Activated B cell treated with CpG ODN at 0.5 μM for 24 hours (primary cell): ENCODE measurements around the gene ABCG2. TPM values are rescaled to one million over a fixed set of nuclear protein-coding genes. Genes with fewer than 3 reads are reported as not detected.

Experiments
- ATAC-seq: fragments of 200-7000 bp; cut with Tn5 transposase; one replicate; pipeline ENCODE4 v1.10.0; 2021; ENCODE audit warnings: low read depth, mild to moderate bottlenecking, moderate library complexity
- CTCF ChIA-PET: fragments of 350-600 bp; sonication (Branson Sonifier 250); formaldehyde crosslinking; loops from one replicate; lab custom pipeline; 2021; ENCODE audit warnings: antibody characterized with exemption; lab: Charles Lee
- POLR2A ChIA-PET: fragments of 350-600 bp; sonication (Branson Sonifier 250); formaldehyde crosslinking; loops from one replicate; lab custom pipeline; 2021; ENCODE audit warnings: antibody characterized with exemption; lab: Charles Lee
- DNase-seq: peaks from one replicate; pipeline ENCODE4 v3.0.0; 2022
- H3K27ac Mint-ChIP-seq: one replicate; pipeline ENCODE4 v1.8.0; 2020; ENCODE audit warnings: mixed read lengths
- H3K27me3 Mint-ChIP-seq: one replicate; pipeline ENCODE4 v1.8.0; 2021; ENCODE audit warnings: mixed read lengths
- H3K36me3 Mint-ChIP-seq: one replicate; pipeline ENCODE4 v1.8.0; 2021; ENCODE audit warnings: low read depth, mixed read lengths
- H3K4me1 Mint-ChIP-seq: one replicate; pipeline ENCODE4 v1.8.0; 2021; ENCODE audit warnings: mixed read lengths
- H3K4me3 Mint-ChIP-seq: one replicate; pipeline ENCODE4 v1.8.0; 2020; ENCODE audit warnings: mild to moderate bottlenecking, mixed read lengths
- H3K9me3 Mint-ChIP-seq: one replicate; pipeline ENCODE4 v1.8.0; 2020; ENCODE audit warnings: mixed read lengths
- CTCF ChIP-seq: fragments of 200-600 bp; IDR thresholded peaks from one replicate; pipeline ENCODE4 v1.8.0; 2022; ENCODE audit warnings: antibody characterized with exemption, mild to moderate bottlenecking
- intact Hi-C: fragments of 100-400 bp; cut with micrococcal nuclease; formaldehyde crosslinking; loops from one replicate; pipeline ENCODE4 v1.15.1; 2024
- total RNA-seq: library from RNA; stranded (reverse); gene quantifications from 2 replicates; pipeline ENCODE4 v1.2.3, GENCODE V29; 2022

Gene ABCG2
- total RNA-seq: 0.13 and 0.20 TPM in 2 replicates

GRCh38 chr4:88158489-88159228 is at the start of gene ABCG2:
ABCG2 (minus strand) TSS chr4:88158639; CDS start chr4:88139995, 18,644 bp downstream.
- DNase-seq (peak; percentile 26), ATAC-seq (peak; percentile 79)
- Mint-ChIP-seq H3K27ac (no peak within 1 kb of the TSS), H3K27me3 (peaks cover 8% of the 10 kb centered on the region), H3K4me1 (peaks cover 13% of the 10 kb centered on the region), H3K4me3 (peak within 1 kb of the TSS; percentile 72), H3K36me3 (no peaks in the 10 kb centered on the region), H3K9me3 (no peaks in the 10 kb centered on the region)
- no peak for TF ChIP-seq CTCF
- POLR2A ChIA-PET: interaction anchor here (0.7 kb wide), 1 partner anchor 276 kb away, joined by 3 read pairs; no protein-coding TSS in a partner anchor
- intact Hi-C loops: no loop called here
- CTCF ChIA-PET: no interaction called here

GRCh38 chr4:88208156-88208555 is 49.7 kb upstream of the ABCG2 start:
- ATAC-seq (no peak), DNase-seq (no peak)
- ChIA-PET CTCF (interaction anchor here (1.0 to 1.9 kb wide), 3 partner anchors 8 to 175 kb away, joined by 3 to 6 read pairs (median 3); no protein-coding TSS in a partner anchor), POLR2A (no interaction called here)
- intact Hi-C loops: no loop called here
- no peak overlapping the region for H3K27ac Mint-ChIP-seq
- peaks cover 8% of the 10 kb centered on the region for H3K27me3 Mint-ChIP-seq
- H3K36me3 Mint-ChIP-seq: no peaks in the 10 kb centered on the region
- TF ChIP-seq CTCF: no peak
- H3K9me3 Mint-ChIP-seq: no peaks in the 10 kb centered on the region
- no peaks in the 10 kb centered on the region for H3K4me1 Mint-ChIP-seq
- no peak overlapping the region for H3K4me3 Mint-ChIP-seq

DNA sequence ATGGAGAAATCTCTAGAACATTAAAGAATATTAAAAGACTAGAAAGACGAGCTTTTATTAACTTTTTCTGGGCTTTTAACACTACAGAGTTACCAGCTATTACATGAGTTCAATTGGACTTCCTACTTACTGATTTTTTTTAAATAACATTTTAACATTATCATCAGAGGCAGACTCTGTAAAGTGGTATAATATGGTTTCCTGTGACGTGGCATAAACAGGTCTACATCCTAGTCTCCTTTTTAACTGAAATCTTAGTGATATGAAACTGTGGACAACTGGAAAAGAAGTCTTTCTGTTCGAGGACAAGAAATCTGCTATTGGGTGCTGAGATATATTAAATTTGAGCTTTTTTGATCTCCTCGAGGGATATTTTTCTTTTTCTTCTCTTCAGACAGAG is 48.7 kb upstream of the ABCG2 start:
- POLR2A ChIA-PET: no interaction called here
- Mint-ChIP-seq H3K36me3 (no peaks in the 10 kb centered on the region), H3K27ac (no peak overlapping the region), H3K4me1 (no peaks in the 10 kb centered on the region), H3K9me3 (no peaks in the 10 kb centered on the region), H3K4me3 (no peak overlapping the region), H3K27me3 (peaks cover 11% of the 10 kb centered on the region)
- intact Hi-C loops: no loop called here
- CTCF ChIA-PET: interaction anchor here (1.0 to 1.9 kb wide), 2 partner anchors 9 kb away, joined by 6 read pairs; no protein-coding TSS in a partner anchor
- DNase-seq: no peak
- ATAC-seq: no peak
- TF ChIP-seq CTCF: no peak

DNA sequence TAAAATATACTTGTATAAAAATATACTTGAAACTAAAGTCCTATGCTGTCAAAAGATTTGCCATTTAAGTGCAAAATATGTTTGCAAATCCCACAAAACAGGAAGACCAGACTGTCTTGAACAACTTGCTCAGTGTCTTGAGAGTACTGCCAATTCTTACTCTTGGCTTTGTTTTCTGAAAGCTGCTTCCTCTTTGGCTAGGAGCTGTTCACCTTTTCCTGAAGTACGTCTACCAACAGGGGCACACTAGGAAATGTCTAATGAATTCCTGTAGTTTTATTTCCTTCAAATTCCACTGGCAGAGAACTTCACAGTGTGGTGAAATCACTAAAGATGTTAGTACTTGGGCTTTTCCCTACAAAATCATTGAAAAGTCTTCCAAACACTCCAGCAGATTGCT is 46.4 kb upstream of the ABCG2 start:
- Mint-ChIP-seq H3K9me3 (no peaks in the 10 kb centered on the region), H3K27me3 (peaks cover 11% of the 10 kb centered on the region), H3K4me1 (no peaks in the 10 kb centered on the region), H3K36me3 (no peaks in the 10 kb centered on the region), H3K4me3 (no peak overlapping the region), H3K27ac (no peak overlapping the region)
- ChIA-PET CTCF (no interaction called here), POLR2A (no interaction called here)
- no peak for TF ChIP-seq CTCF
- DNase-seq: no peak
- ATAC-seq: no peak
- intact Hi-C loops: no loop called here

DNA sequence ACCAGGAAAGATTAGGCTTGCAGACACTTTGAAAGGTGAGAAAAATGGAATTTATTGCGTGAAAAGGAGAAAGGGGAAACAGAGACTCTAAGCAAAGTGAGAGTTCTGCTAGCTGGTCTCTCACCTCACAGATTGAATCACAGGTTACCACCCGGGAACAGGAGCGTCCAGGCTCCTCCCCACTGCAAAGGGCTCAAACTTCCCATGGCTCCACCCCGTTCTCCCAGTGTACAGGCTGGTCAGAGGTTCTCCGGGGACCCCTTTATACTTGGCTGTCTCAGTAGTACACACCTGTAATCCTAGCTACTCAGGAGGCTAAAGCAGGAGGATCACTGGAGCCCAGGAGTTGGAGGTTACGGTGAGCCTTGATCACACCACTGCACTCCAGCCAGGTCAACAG is 44.0 kb upstream of the ABCG2 start:
- no peaks in the 10 kb centered on the region for H3K4me1 Mint-ChIP-seq
- no peaks in the 10 kb centered on the region for H3K36me3 Mint-ChIP-seq
- DNase-seq (no peak), ATAC-seq (no peak)
- no peak for TF ChIP-seq CTCF
- intact Hi-C loops: no loop called here
- CTCF ChIA-PET: no interaction called here
- peaks cover 9% of the 10 kb centered on the region for H3K27me3 Mint-ChIP-seq
- POLR2A ChIA-PET: no interaction called here
- H3K9me3 Mint-ChIP-seq: no peaks in the 10 kb centered on the region
- H3K4me3 Mint-ChIP-seq: no peak overlapping the region
- no peak overlapping the region for H3K27ac Mint-ChIP-seq
